GM19463 (cell line): ENCODE data around the gene OR13C9.
A peak's percentile ranks its signal among the peaks of the same experiment; 100 is the strongest.
"Not testable (repeated sequence)": the region's sequence is repeated elsewhere in the genome, so short reads cannot be mapped to it uniquely, and the experiment has no call there.

ENCODE experiments used
- ATAC-seq: cut with Tn5 transposase; IDR thresholded peaks from one replicate; pipeline ENCODE4 v1.9.1; 2021; ENCODE audit warnings: mild to moderate bottlenecking, moderate library complexity; ENCODE audit not compliant: unreplicated experiment

The OR13C9 gene, protein sequence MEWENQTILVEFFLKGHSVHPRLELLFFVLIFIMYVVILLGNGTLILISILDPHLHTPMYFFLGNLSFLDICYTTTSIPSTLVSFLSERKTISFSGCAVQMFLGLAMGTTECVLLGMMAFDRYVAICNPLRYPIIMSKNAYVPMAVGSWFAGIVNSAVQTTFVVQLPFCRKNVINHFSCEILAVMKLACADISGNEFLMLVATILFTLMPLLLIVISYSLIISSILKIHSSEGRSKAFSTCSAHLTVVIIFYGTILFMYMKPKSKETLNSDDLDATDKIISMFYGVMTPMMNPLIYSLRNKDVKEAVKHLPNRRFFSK

DNA sequence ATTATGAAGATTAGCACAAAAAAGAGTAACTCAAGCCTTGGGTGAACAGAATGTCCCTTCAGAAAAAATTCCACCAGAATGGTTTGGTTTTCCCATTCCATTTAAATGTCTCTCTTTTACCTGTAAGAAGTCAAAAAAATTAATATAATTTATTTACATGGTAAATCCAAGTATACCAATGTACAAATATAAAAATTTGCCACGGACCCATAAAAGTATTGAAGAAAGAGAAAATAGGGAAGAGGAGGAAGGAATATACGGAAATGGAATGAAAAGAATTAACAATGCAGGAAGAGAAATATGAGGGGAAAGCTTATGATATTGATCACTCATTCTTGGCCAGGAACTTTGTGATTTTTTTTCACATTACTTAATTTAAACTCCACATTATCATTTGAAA is at the start of gene OR13C9:
Gene OR13C9 (minus strand): TSS at position 101 of the 400 bp plus-strand sequence. CDS start 0 bp downstream, at position 101.
- ATAC-seq: no peak

DNA sequence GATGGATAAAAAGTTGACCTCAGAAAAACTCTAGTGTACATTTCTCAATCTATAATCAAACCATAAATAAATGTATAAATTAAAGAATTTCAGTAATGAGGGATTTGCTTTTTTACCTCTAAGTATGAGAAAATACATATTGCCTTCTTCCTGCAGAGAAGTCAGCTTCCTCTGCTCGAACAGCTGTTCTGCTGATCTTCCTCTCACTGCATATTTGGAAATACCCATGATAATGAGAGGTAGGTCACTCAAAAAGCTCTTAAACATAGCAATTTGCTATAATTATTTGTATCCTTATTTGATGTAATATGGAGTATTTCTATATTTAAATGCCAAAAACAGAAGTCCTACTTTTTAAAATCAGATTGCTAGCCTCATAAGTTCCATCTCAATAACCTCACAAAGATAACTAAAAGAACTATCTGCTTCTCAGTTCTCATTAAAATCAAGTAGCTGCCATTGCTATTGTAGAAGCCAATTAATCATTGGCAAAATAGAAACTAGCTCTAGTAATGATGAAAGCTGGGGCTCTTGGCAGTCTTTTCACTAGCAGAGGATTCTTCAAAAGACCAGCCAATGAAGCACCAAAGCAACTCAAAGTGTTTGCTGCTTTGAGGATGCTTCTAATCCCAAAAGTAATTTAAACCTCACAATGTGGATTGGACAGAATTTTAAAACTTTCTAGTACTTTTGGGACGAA is 40.6 kb upstream of the OR13C9 start:
- ATAC-seq: no peak

DNA sequence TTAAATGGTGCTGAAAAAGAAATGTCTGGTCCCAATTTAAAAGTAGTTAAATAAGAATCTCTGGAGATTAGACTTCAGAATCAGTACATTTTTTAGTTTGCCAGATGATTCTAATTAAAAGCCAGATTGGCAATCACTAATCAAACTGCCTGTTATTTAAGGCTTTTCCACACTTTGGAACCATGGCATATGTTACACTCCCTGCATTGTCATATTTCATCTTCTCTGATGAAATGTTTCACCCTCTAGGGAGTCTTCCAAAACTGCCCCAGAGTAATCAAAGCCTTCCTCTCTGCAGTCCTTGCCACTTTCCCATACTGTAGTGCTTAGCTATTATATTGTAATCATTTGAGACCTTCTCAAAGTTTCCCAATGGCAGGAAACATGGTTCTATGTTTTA is 17.5 kb upstream of the OR13C9 start:
- no peak for ATAC-seq

DNA sequence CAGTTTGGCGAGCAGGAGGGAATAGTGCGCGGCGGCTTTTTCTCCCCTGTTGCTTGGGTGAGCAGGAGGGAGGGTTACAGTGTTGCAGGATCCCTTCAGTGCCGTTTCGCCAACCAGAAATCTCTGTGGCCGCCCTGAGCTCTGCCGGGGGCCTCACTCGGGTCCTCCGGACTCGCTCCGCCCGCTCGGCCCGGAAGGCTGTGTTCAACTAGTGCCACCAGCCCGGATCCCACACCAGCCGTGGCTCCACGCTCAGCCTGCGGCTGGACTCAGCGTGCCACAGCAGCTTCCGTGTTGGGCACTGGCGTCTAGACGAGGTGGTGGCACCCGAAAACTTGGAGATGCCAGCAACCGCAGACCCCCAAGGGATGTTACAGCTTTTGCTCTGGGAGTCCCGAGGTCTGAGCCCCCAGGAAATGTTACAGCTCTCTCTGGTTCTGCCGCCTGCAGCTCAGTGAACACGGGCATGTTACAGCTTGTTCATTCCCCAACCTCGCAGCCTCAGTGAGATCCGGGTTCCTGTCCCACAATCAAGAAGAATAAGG is 16.0 kb upstream of the OR13C9 start:
- ATAC-seq: no peak

DNA sequence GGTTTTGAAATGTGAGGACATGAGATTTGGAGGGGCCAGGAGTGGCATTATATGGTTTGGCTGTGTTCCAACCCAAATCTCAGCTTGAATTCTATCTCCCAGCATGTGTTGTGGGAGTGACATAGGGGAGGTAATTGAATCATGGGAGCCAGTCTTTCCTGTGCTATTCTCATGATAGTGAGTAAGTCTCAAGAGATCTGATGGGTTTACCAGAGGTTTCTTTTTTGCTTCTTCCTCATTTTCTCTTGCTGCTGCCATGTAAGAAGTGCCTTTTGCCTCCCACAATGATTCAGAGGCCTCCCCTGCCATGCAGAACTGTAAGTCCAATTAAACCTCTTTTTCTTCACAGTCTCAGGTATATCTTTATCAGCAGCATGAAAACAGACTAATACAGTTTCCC is 8.0 kb upstream of the OR13C9 start:
- ATAC-seq: not testable (repeated sequence)

DNA sequence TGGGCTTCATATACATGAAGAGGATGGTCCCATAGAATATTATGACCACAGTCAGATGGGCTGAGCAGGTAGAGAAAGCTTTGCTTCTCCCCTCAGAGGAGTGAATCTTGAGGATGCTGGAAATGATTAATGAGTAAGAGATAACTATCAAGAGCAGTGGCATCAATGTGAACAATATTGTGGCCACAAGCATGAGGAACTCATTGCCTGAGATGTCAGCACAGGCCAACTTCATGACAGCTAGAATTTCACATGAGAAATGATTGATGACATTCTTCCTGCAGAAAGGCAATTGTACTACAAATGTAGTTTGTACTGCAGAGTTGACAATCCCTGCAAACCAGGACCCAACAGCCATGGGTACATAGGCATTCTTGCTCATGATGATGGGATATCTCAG is 586 bp downstream of the OR13C9 start:
- no peak for ATAC-seq

DNA sequence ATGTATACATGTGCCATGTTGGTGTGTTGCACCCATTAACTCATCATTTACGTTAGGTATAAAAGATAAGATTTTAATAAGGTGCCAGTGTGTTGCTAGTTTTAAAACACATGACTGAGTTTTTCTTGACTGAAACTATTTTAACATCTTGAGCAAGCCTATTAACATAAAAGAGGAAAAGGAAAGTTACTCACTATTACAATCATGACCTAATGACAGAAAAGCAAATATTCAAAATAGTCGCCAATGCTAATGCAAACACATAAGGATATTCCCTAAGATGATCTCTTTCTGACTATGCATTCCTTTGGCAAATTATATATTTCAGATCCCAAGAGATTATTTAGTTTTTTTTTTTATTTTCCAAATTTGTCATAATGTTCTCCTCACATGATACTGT is 6.8 kb downstream of the OR13C9 start:
- ATAC-seq: no peak

DNA sequence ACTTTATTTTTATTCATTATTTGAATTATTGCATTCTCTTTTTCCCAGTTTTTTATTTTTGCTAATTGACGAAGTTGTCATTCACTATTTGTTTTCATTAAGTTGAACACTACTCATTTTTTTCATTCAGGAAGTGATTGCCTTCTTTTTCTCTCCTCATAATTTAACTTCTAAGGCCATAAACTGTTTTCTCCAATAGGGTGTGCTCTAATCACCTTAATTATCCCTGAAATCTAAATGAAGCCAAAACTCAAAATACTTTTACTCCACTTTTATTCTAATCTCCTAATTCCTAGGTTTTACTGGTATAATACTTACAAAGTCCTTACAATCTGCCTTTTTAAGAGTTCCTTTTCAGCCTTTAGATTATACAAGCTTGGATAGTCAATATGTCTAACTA is 9.7 kb downstream of the OR13C9 start:
- no peak for ATAC-seq

DNA sequence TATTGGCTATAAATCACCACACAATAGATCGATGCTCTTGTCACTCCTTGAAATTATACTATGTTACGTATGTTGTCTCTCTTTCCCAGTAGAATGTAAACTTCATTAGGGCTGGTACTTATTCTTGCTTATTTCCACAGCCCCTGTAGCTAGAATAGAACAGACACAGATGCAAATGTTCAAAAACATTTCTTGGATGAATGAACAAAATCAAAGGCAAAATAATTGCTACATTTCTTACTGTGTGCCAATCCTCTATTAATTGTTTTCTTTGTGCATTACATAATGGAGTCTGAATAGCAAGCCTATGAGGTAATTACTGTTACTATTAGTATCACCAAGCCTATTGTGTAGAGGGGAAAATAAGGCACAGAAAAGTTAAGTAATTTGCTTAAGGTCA is 11.9 kb downstream of the OR13C9 start:
- no peak for ATAC-seq

DNA sequence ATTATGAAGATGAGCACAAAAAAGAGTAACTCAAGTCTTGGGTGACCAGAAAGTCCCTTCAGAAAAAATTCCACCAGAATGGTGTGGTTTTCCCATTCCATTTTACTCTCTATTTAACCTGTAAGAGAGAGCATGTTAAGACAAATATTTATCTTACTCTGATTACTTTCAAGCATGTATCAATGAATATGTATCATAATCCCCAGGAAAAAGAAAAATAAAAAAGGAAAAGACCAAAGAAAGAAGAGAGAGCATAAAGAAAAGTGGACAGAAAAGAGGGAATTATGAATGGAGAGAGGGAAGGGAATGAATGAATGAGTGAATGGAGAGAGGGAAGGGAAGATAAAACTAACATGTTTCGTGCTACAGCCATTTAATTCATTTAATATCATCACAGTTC is 12.5 kb downstream of the OR13C9 start, which contains the start of gene OR13C2:
Gene OR13C2 (minus strand): TSS at position 101 of the 400 bp plus-strand sequence. CDS start 0 bp downstream, at position 101.
- not testable (repeated sequence) for ATAC-seq

DNA sequence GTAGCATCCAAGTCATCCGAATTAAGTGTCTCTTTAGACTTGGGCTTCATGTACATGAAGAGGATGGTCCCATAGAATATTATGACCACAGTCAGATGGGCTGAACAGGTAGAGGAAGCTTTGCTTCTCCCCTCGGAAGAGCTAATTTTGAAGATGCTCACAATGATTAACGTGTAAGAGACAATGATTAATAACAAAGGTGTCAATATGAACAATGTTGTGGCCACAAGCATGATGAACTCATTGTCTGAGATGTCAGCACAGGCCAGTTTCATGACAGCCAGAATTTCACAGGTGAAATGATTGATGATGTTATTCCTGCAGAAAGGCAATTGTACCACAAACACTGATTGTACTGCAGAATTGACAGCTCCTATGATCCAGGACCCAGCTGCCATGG is 13.2 kb downstream of the OR13C9 start:
- peak; percentile 33 for ATAC-seq

DNA sequence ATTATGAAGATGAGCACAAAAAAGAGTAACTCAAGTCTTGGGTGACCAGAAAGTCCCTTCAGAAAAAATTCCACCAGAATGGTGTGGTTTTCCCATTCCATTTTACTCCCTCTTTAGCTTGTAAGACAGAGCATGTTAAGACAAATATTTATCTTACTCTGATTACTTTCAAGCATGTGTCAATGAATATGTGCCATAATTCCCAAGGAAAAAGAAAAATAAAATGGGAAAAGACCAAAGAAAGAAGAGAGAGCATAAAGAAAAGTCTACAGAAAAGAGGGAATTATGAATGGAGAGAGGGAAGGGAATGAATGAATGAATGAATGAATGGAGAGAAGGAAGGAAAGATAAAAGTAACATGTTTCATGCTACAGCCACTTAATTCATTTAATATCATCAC is 18.7 kb downstream of the OR13C9 start, which contains the start of gene OR13C5:
Gene OR13C5 (minus strand): TSS at position 101 of the 400 bp plus-strand sequence. CDS start 0 bp downstream, at position 101.
- not testable (repeated sequence) for ATAC-seq

DNA sequence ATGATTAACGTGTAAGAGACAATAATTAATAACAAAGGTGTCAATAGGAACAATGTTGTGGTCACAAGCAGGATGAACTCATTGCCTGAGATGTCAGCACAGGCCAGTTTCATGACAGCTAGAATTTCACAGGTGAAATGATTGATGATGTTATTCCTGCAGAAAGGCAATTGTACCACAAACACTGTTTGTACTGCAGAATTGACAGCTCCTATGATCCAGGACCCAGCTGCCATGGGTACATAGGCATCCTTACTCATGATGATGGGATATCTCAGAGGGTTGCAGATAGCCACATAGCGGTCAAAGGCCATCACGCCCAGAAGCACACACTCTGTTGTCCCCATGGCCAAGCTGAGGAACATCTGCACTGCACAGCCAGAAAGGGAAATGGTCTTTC is 19.3 kb downstream of the OR13C9 start:
- ATAC-seq: not testable (repeated sequence)

DNA sequence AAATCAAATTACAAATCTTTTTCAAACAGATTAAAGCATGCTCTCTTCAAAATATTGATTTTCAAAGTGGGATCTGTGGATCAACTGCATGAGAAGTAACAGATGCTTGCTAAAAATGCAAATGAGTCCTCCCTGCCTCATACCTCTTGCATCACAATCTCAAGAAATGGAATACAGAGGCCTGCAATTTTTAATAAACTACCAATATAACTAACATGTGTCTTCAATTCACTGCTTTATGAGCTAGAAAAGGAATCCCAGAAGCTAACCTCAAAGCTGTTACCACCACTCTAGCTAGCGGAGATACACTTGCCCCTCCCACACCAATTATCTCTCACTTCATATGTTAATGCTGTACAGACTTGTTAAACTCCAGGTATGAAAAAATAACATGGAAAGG is 28.4 kb downstream of the OR13C9 start:
- no peak for ATAC-seq

DNA sequence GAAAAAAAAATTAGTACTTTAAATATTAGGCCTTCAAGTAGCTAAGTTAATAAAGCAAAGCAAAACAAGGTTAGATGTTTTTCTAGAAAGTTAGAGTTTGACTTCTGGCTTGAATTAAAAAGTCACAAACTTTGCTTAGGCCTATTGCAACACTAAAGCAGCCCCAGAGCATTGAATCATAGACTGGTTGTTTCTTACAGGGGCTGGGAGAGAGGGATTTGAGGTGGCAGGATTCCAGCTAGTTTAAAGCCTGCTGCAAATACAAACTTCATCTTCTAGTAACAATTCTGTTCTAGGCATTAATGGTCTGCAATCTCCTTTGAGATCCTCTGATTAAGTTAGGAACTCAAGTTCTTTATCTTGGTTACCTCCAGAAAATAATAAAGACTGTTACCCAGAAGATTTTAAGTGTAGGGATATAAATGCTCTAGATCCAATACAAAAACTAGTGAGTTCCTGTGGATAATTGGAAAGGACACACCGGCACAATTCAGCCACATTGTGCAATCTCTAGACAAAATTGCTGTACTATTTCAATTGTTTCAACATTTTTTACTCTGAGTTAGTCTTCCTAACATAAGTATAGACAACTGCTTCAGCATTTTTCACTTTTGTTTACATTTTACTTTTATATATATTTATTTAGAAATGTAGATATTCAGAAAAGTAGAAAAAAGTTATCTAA is 31.4 kb downstream of the OR13C9 start:
- no peak for ATAC-seq

DNA sequence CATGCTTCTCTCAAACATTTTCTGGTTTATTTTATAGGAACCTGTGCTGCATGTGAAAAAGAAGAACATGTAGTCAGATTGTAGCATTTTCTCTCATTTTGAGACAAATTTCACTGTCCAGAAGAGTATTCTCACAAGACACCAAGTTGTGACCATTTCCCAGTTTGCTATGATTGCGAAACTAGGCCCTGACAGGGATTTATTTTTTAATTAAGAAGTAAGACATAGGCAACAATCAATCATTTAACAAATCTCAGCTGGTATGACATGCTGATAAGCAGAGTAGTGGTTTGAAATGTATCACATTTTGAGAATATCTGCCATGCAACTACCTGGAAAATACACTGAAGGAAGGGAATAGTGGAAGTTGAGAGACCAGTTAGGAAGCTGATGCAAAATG is 37.4 kb downstream of the OR13C9 start:
- ATAC-seq: no peak

DNA sequence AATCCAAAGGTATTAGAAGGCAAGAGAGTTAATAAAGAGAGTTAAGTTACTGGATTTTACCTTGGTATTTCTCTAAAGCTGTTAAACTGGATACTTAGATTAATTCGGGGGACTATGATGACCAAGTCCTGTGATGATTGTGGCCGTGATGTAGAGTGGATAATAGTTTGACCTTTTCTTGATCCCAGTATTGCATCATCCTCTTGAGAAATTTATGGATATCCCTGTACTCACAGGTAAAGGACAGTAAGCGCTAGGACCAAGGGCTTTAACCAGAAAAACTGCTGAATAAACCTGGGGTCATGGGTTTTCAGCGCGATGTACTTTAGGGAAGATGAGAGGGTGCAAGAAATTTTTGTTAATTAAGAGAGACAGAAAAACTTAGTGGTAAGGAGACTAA is 40.7 kb downstream of the OR13C9 start:
- no peak for ATAC-seq

DNA sequence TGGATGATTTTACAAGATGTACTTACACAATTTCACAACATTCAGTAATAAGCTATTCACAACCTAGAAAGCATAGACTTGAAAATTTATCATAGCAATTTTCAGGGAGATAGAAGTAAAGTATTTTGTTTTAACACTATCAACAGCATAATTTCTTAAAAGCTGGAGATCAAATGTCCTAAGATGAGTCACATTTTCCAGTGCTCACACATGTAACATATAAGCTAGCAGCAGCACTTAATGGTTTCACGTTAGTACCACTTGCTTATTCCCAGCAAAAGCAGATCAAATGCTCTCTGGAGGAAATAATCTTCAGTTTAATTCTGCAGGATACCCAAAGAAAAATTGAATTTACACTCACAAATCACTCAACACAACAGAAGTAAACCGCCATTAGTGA is 42.5 kb downstream of the OR13C9 start:
- ATAC-seq: no peak

DNA sequence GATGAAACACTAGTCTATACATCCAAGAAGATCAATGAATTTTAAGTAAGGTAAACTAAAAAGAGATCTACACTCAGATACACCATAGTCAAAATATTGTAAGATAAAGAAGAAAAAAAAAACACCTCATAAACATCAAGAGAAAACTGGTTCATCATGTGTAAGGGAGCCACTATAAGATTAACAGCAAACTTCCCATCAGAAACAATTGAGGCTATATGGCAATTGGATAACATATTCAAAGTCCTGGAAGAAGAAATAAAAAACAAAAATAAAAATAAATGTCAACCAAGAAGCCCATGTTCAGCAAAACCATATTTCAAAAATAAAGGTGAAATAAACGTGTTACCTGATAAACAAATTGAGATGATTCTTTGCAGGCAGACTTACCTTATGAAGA is 45.4 kb downstream of the OR13C9 start:
- ATAC-seq: no peak

DNA sequence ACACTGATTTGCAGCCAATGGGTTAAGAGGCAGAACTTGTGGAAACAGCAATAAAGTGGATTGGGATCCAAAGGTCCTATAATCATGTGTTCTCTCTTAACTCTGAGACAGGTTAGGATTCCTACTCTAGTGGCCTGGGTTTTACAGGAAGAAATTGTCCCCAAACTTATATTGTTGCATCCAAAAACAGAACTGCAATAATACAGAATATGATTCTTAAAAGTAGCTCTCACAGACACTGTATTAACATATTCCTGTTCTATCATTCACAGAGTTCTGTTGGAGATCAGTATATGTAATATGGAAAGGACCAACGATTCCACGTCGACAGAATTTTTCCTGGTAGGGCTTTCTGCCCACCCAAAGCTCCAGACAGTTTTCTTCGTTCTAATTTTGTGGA is 49.1 kb downstream of the OR13C9 start, which contains the start of gene OR13C8:
Gene OR13C8 (plus strand): TSS at position 301 of the 400 bp plus-strand sequence. CDS start 0 bp downstream, at position 301.
- no peak for ATAC-seq
